ENCODE measurements around the gene EXOC8. TPM values are rescaled to one million over a fixed set of nuclear protein-coding genes. Genes with fewer than 3 reads are reported as not detected.

EXOC8 gene
- total RNA-seq, 1 donor from 2014 or later: 24.9 TPM

DNA sequence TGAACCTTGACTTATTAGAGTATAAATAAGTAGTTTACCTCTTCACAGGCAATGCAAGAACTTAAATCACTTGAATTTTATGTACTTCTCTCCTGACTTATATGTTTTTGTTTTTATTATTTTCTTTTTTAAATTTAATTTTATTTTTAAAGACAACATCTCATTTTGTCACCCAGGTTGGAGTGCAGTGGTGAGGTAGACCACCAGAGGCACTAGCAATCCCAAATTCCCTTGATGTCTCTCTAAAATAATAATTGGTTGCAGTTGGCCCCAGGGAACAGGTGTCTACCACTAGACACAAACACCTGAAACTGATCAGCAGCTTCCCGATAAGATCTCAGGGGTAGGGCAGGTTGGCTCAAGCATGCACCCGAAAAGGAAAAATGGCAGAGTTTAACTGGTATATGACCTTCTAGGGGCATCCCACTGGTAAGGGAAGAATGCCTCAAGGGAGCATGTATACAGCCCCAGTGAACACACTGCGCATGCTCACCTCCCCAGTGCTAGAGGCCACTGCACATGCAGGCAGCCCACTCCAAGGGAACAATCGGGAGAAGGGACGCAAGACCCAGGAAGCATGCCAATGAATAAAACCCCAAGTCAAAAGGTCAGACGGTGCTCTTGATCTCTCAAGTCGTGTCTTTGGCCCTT lies 14.6 kb downstream of the EXOC8 start:
- ATAC-seq (ENCODE audit: low read depth): no peak
- no peak for TF ChIP-seq CTCF (IDR thresholded peaks at IDR 0.05)
- no peaks in the 10 kb centered on the region for H3K27me3 Mint-ChIP-seq
- H3K36me3 Mint-ChIP-seq (ENCODE audit: low read depth): no peaks in the 10 kb centered on the region
- H3K4me1 Mint-ChIP-seq: no peaks in the 10 kb centered on the region
- no peaks in the 10 kb centered on the region for H3K9me3 Mint-ChIP-seq
- intact Hi-C loops (cut with micrococcal nuclease): no loop called here
- ChIA-PET CTCF (no interaction called here), POLR2A (no interaction called here)
- no peak for DNase-seq
- no peak overlapping the region for H3K27ac Mint-ChIP-seq
- no peak overlapping the region for H3K4me3 Mint-ChIP-seq

DNA sequence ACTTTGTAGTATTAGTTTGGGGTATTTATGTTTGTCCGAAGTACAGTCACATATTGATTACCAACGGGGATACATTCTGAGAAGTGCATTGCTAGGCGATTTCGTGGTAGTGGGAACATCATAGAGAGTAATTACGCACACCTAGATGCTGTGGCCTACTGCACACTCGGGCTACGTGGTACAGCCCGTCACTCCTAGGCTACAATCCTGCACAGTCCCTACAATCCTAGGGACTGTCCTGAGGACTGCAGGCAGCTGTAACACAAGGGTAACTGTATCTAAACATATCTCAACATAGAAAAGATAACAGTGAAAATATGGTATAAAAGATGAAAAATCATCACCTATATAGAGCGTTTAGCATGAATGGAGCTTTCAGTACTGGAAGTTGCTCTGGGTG lies 18.6 kb downstream of the EXOC8 start:
- DNase-seq (no peak), ATAC-seq (ENCODE audit: low read depth) (no peak)
- CTCF ChIA-PET: no interaction called here
- H3K9me3 Mint-ChIP-seq: no peaks in the 10 kb centered on the region
- no peaks in the 10 kb centered on the region for H3K27me3 Mint-ChIP-seq
- H3K4me1 Mint-ChIP-seq: no peaks in the 10 kb centered on the region
- H3K27ac Mint-ChIP-seq: no peak overlapping the region
- POLR2A ChIA-PET: no interaction called here
- H3K36me3 Mint-ChIP-seq (ENCODE audit: low read depth): no peaks in the 10 kb centered on the region
- no peak overlapping the region for H3K4me3 Mint-ChIP-seq
- TF ChIP-seq CTCF (IDR thresholded peaks at IDR 0.05): no peak
- intact Hi-C loops (cut with micrococcal nuclease): no loop called here

GRCh38 chr1:231318568-231318967 lies 19.1 kb downstream of the EXOC8 start:
- Mint-ChIP-seq H3K36me3 (ENCODE audit: low read depth) (no peaks in the 10 kb centered on the region), H3K9me3 (no peaks in the 10 kb centered on the region), H3K4me3 (no peak overlapping the region), H3K4me1 (no peaks in the 10 kb centered on the region), H3K27me3 (no peaks in the 10 kb centered on the region), H3K27ac (no peak overlapping the region)
- intact Hi-C loops (cut with micrococcal nuclease): no loop called here
- TF ChIP-seq CTCF (IDR thresholded peaks at IDR 0.05): no peak
- ATAC-seq (ENCODE audit: low read depth) (no peak), DNase-seq (no peak)
- POLR2A ChIA-PET: interaction anchor here (1.6 kb wide), 1 partner anchor 19 kb away, joined by 4 read pairs; the partner anchor contains the start of genes EXOC8 and SPRTN
- CTCF ChIA-PET: no interaction called here

GRCh38 chr1:231318015-231318355 lies 19.7 kb downstream of the EXOC8 start:
- Mint-ChIP-seq H3K9me3 (no peaks in the 10 kb centered on the region), H3K36me3 (ENCODE audit: low read depth) (no peaks in the 10 kb centered on the region), H3K27me3 (no peaks in the 10 kb centered on the region), H3K4me1 (no peaks in the 10 kb centered on the region), H3K27ac (no peak overlapping the region), H3K4me3 (no peak overlapping the region)
- no peak for TF ChIP-seq CTCF (IDR thresholded peaks at IDR 0.05)
- no peak for ATAC-seq (ENCODE audit: low read depth)
- ChIA-PET POLR2A (interaction anchor here (1.6 kb wide), 1 partner anchor 20 kb away, joined by 4 read pairs; the partner anchor contains the start of genes EXOC8 and SPRTN), CTCF (no interaction called here)
- no peak for DNase-seq
- intact Hi-C loops (cut with micrococcal nuclease): no loop called here

- H3K27ac Mint-ChIP-seq: no peak overlapping the region
- no peak for ATAC-seq (ENCODE audit: low read depth)
- H3K9me3 Mint-ChIP-seq: no peaks in the 10 kb centered on the region
- intact Hi-C loops (cut with micrococcal nuclease): no loop called here
- ChIA-PET CTCF (no interaction called here), POLR2A (interaction anchor here (1.6 kb wide), 1 partner anchor 20 kb away, joined by 4 read pairs; the partner anchor contains the start of genes EXOC8 and SPRTN)
- no peaks in the 10 kb centered on the region for H3K27me3 Mint-ChIP-seq
- H3K4me1 Mint-ChIP-seq: no peaks in the 10 kb centered on the region
- H3K4me3 Mint-ChIP-seq: no peak overlapping the region
- no peaks in the 10 kb centered on the region for H3K36me3 Mint-ChIP-seq (ENCODE audit: low read depth)
- DNase-seq: no peak
- no peak for TF ChIP-seq CTCF (IDR thresholded peaks at IDR 0.05)
These were observed 20.2 kb downstream of the EXOC8 start for GRCh38 chr1:231317306-231318014.
